ENCODE results near the gene ITGB4.

Gene ITGB4

GRCh38 chr17:75803883-75804282 is 82.6 kb downstream of the ITGB4 start:
- no peak for DNase-seq

GRCh38 chr17:75806822-75807500 is 85.7 kb downstream of the ITGB4 start:
- no peak for DNase-seq

Data from NCI-H69 (cell line).